Stimulated activated CD8-positive, alpha-beta memory T cell treated with anti-CD3 and anti-CD28 coated beads, Interleukin-12 subunit alpha, Interleukin-12 subunit beta, amount 100 ng/mL, for 24 hours (primary cell): ENCODE measurements around the gene ASAP3.

Experiments used
- DNase-seq: peaks from one replicate; pipeline ENCODE4 v3.0.0-alpha.2; 2020; ENCODE audit errors: extremely low read depth

The ASAP3 gene

GRCh38 chr1:23477359-23478144 lies 6.4 kb downstream of the ASAP3 start:
- DNase-seq: no peak

GRCh38 chr1:23475641-23476040 lies 8.3 kb downstream of the ASAP3 start:
- no peak for DNase-seq

- DNase-seq: no peak
Observed at GRCh38 chr1:23475134-23475628, 8.8 kb downstream of the ASAP3 start.

- no peak for DNase-seq
Observed at GRCh38 chr1:23473037-23473800, 10.8 kb downstream of the ASAP3 start.

GRCh38 chr1:23472351-23473036 lies 11.5 kb downstream of the ASAP3 start:
- no peak for DNase-seq

GRCh38 chr1:23471473-23472075 lies 12.4 kb downstream of the ASAP3 start:
- no peak for DNase-seq

GRCh38 chr1:23470282-23471070 lies 13.5 kb downstream of the ASAP3 start:
- DNase-seq: no peak

GRCh38 chr1:23469372-23469982 lies 14.5 kb downstream of the ASAP3 start:
- DNase-seq: no peak

- DNase-seq: no peak
Observed at GRCh38 chr1:23466423-23466989, 17.5 kb downstream of the ASAP3 start.

GRCh38 chr1:23463286-23463685 lies 20.7 kb downstream of the ASAP3 start:
- no peak for DNase-seq

- no peak for DNase-seq
Observed at GRCh38 chr1:23462766-23463165, 21.2 kb downstream of the ASAP3 start.

- no peak for DNase-seq
Observed at GRCh38 chr1:23461050-23461449, 22.9 kb downstream of the ASAP3 start.

- DNase-seq: no peak
Observed at GRCh38 chr1:23460519-23460918, 23.5 kb downstream of the ASAP3 start.

- DNase-seq: no peak
Observed at GRCh38 chr1:23459338-23459757, 24.6 kb downstream of the ASAP3 start.

- DNase-seq: no peak
Observed at GRCh38 chr1:23456226-23456625, 27.8 kb downstream of the ASAP3 start.

- no peak for DNase-seq
Observed at GRCh38 chr1:23453455-23454000, 30.5 kb downstream of the ASAP3 start.

GRCh38 chr1:23452011-23452411 lies 32.0 kb downstream of the ASAP3 start:
- DNase-seq: no peak

GRCh38 chr1:23451441-23451840 lies 32.5 kb downstream of the ASAP3 start:
- no peak for DNase-seq

- no peak for DNase-seq
Observed at GRCh38 chr1:23450894-23451293, 33.1 kb downstream of the ASAP3 start.

- DNase-seq: no peak
Observed at GRCh38 chr1:23449958-23450357, 34.0 kb downstream of the ASAP3 start.
